Measurements from ENCODE around the gene SAP25.

- TF ChIP-seq CTCF (IDR thresholded peaks at IDR 0.05) (no peak), POLR2A (IDR thresholded peaks at IDR 0.05) (no peak)
Observed at GRCh38 chr7:100614308-100614861, 40.7 kb upstream of the SAP25 start.

Measured in lower leg skin (tissue), 3 donors.